Measurements from ENCODE around the gene CEMIP2.

CEMIP2 gene

GRCh38 chr9:71642056-71642455 lies 126.3 kb downstream of the CEMIP2 start:
- no peaks in the 10 kb centered on the region for H3K27me3 ChIP-seq (ENCODE audit: insufficient read depth, poor library complexity, severe bottlenecking)
- DNase-seq (ENCODE audit: low read depth in 1 of 2, low spot score in 1 of 2) = no peak
- TF ChIP-seq POLR2AphosphoS5 (IDR thresholded peaks at IDR 0.05; ENCODE audit: low read depth) (no peak), CTCF (IDR thresholded peaks at IDR 0.05; ENCODE audit: insufficient read depth, low read length) (no peak), REST (IDR thresholded peaks at IDR 0.05; ENCODE audit: insufficient replicate concordance, low read depth) (no peak)
- H3K4me3 ChIP-seq (replicated peaks; ENCODE audit: insufficient read depth, low read length) = no peak overlapping the region
- no peak overlapping the region for H3K27ac ChIP-seq (replicated peaks)

- no peaks in the 10 kb centered on the region for H3K27me3 ChIP-seq (ENCODE audit: insufficient read depth, poor library complexity, severe bottlenecking)
- TF ChIP-seq GABPA (IDR thresholded peaks at IDR 0.05; ENCODE audit: low read depth) = no peak
- no peak for TF ChIP-seq POLR2AphosphoS5 (IDR thresholded peaks at IDR 0.05; ENCODE audit: low read depth)
- no peak for TF ChIP-seq CTCF (IDR thresholded peaks at IDR 0.05; ENCODE audit: insufficient read depth, low read length)
- TF ChIP-seq SPI1 (IDR thresholded peaks at IDR 0.05; ENCODE audit: borderline replicate concordance, low read depth) = no peak
- no peak overlapping the region for H3K27ac ChIP-seq (replicated peaks)
- H3K4me3 ChIP-seq (replicated peaks; ENCODE audit: insufficient read depth, low read length) = no peak overlapping the region
- DNase-seq (ENCODE audit: low read depth in 1 of 2, low spot score in 1 of 2) = no peak
Measured at GRCh38 chr9:71638627-71639026, 129.7 kb downstream of the CEMIP2 start.

GRCh38 chr9:71637926-71638325 lies 130.4 kb downstream of the CEMIP2 start:
- TF ChIP-seq GABPA (IDR thresholded peaks at IDR 0.05; ENCODE audit: low read depth) (no peak), SPI1 (IDR thresholded peaks at IDR 0.05; ENCODE audit: borderline replicate concordance, low read depth) (no peak), POLR2AphosphoS5 (IDR thresholded peaks at IDR 0.05; ENCODE audit: low read depth) (no peak), REST (IDR thresholded peaks at IDR 0.05; ENCODE audit: insufficient replicate concordance, low read depth) (no peak), CTCF (IDR thresholded peaks at IDR 0.05; ENCODE audit: insufficient read depth, low read length) (no peak)

GRCh38 chr9:71637375-71637774 lies 130.9 kb downstream of the CEMIP2 start:
- Histone ChIP-seq H3K4me3 (replicated peaks; ENCODE audit: insufficient read depth, low read length) (no peak overlapping the region), H3K27ac (replicated peaks) (no peak overlapping the region), H3K27me3 (ENCODE audit: insufficient read depth, poor library complexity, severe bottlenecking) (no peaks in the 10 kb centered on the region)
- no peak for TF ChIP-seq SPI1 (IDR thresholded peaks at IDR 0.05; ENCODE audit: borderline replicate concordance, low read depth)
- DNase-seq (ENCODE audit: low read depth in 1 of 2, low spot score in 1 of 2) = no peak

More at GRCh38 chr9:71637926-71638325, 130.4 kb downstream of the CEMIP2 start:
- no peak for DNase-seq (ENCODE audit: low read depth in 1 of 2, low spot score in 1 of 2)
- Histone ChIP-seq H3K27me3 (ENCODE audit: insufficient read depth, poor library complexity, severe bottlenecking) (no peaks in the 10 kb centered on the region), H3K27ac (replicated peaks) (no peak overlapping the region), H3K4me3 (replicated peaks; ENCODE audit: insufficient read depth, low read length) (no peak overlapping the region)

Measured in HL-60 (cell line).